Upper lobe of left lung (tissue), 4 donors: ENCODE measurements around the gene SNAI3.

ENCODE experiments used
- EP300 ChIP-seq, 4 donors: sonication (generic); formaldehyde crosslinking; IDR thresholded peaks; one replicate each; pipeline ENCODE4 v1.5.1; 2017; ENCODE audit warnings: antibody characterized with exemption in 4 of 4, control low read depth in 2 of 4
- POLR2A ChIP-seq, 4 donors: fragments of 450-650 bp; IDR thresholded peaks; one replicate each; pipeline ENCODE4 v1.5.1; 2016 to 2017; ENCODE audit warnings: antibody characterized with exemption in 4 of 4, mild to moderate bottlenecking in 2 of 4
- POLR2AphosphoS5 ChIP-seq, 2 donors: sonication (generic); formaldehyde crosslinking; IDR thresholded peaks; one replicate each; pipeline ENCODE4 v1.5.1; 2017; ENCODE audit warnings: antibody characterized with exemption in 2 of 2
- TF ChIP-seq, protein P1 (sequence below), 6 experiments: fragments of 450-650 bp in 4 of 6; fragments of 200-600 bp in 2 of 6; sonication (generic) in 2 of 6; IDR thresholded peaks; one replicate each; pipeline ENCODE4 v1.5.1; 2016 to 2019; ENCODE audit warnings: antibody characterized with exemption in 6 of 6

DNA sequence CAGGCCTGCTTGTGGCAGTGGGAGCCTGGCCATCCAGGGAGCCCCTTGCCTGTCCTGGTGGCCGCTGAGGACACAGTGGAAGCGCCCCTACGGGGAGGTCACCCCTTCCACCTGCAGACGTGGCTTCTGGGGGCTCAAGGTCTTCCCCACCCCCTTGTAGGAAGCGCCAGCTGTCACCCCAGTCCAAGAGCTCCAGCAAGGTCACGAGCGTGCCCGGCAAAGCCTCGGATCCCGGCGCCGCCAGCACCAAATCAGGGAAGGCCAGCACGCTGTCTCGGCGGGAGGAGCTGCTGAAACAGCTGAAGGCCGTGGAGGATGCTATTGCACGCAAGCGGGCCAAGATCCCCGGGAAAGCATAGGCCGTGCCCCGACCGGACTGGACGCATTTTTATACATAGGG lies 55.4 kb downstream of the SNAI3 start:
- TF ChIP-seq POLR2A (IDR thresholded peaks at IDR 0.05) (no peak), POLR2AphosphoS5 (IDR thresholded peaks at IDR 0.05) (no peak), EP300 (IDR thresholded peaks at IDR 0.05) (no peak)
- TF ChIP-seq, protein P1, sequence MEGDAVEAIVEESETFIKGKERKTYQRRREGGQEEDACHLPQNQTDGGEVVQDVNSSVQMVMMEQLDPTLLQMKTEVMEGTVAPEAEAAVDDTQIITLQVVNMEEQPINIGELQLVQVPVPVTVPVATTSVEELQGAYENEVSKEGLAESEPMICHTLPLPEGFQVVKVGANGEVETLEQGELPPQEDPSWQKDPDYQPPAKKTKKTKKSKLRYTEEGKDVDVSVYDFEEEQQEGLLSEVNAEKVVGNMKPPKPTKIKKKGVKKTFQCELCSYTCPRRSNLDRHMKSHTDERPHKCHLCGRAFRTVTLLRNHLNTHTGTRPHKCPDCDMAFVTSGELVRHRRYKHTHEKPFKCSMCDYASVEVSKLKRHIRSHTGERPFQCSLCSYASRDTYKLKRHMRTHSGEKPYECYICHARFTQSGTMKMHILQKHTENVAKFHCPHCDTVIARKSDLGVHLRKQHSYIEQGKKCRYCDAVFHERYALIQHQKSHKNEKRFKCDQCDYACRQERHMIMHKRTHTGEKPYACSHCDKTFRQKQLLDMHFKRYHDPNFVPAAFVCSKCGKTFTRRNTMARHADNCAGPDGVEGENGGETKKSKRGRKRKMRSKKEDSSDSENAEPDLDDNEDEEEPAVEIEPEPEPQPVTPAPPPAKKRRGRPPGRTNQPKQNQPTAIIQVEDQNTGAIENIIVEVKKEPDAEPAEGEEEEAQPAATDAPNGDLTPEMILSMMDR (IDR thresholded peaks at IDR 0.05): no peak
